MM.1S (cell line): ENCODE results near the gene FAM184A.

Experiments
- DNase-seq: peaks from one replicate; pipeline ENCODE4 v3.0.0-alpha.2; 2015
- H2AFZ ChIP-seq: fragments of 300-600 bp; sonication (generic); 2 replicates; pipeline ENCODE4 v1.6.0; 2016; ENCODE audit warnings: antibody characterized with exemption, low read length
- H3F3A ChIP-seq: fragments of 300-600 bp; sonication (generic); 2 replicates; pipeline ENCODE4 v1.6.1; 2016; ENCODE audit warnings: mild to moderate bottlenecking, antibody characterized with exemption, low read length, moderate library complexity, mixed read lengths; ENCODE audit not compliant: insufficient read depth
- H3K27ac ChIP-seq: fragments of 300-600 bp; sonication (generic); 2 replicates; pipeline ENCODE4 v1.5.1; 2016; ENCODE audit warnings: mild to moderate bottlenecking, low read length
- H3K27me3 ChIP-seq: fragments of 300-600 bp; sonication (generic); replicated peaks from 2 replicates; pipeline ENCODE4 v1.6.0; 2016; ENCODE audit warnings: low read length; ENCODE audit not compliant: insufficient read depth
- H3K36me3 ChIP-seq: fragments of 300-600 bp; sonication (generic); replicated peaks from 2 replicates; pipeline ENCODE4 v1.6.1; 2016; ENCODE audit warnings: mild to moderate bottlenecking, low read length, mixed read lengths; ENCODE audit not compliant: insufficient read depth
- H3K4me1 ChIP-seq: fragments of 300-600 bp; sonication (generic); 2 replicates; pipeline ENCODE4 v1.6.1; 2016; ENCODE audit warnings: low read length, mixed read lengths
- H3K4me2 ChIP-seq: fragments of 300-600 bp; sonication (generic); 2 replicates; pipeline ENCODE4 v1.6.0; 2016; ENCODE audit warnings: low read depth, low read length
- H3K4me3 ChIP-seq: fragments of 300-600 bp; sonication (generic); 2 replicates; pipeline ENCODE4 v1.5.1; 2016; ENCODE audit warnings: low read length, mixed read lengths
- H3K79me2 ChIP-seq: fragments of 300-600 bp; sonication (generic); 2 replicates; pipeline ENCODE4 v1.6.1; 2016; ENCODE audit warnings: mixed run types, low read length, mixed read lengths
- H3K9ac ChIP-seq: fragments of 300-600 bp; sonication (generic); 2 replicates; pipeline ENCODE4 v1.6.1; 2016; ENCODE audit warnings: low read length, mixed read lengths
- H3K9me2 ChIP-seq: fragments of 300-600 bp; sonication (generic); replicated peaks from 2 replicates; pipeline ENCODE4 v1.6.1; 2016; ENCODE audit warnings: mild to moderate bottlenecking, low read length, mixed read lengths; ENCODE audit not compliant: insufficient read depth
- H3K9me3 ChIP-seq: fragments of 300-600 bp; sonication (generic); replicated peaks from 2 replicates; pipeline ENCODE4 v1.6.1; 2016; ENCODE audit warnings: mild to moderate bottlenecking, low read length, mixed read lengths; ENCODE audit not compliant: insufficient read depth
- H4K20me1 ChIP-seq: fragments of 300-600 bp; sonication (generic); 2 replicates; pipeline ENCODE4 v1.6.1; 2016; ENCODE audit warnings: mild to moderate bottlenecking, low read length, moderate library complexity, mixed read lengths; ENCODE audit not compliant: insufficient read depth
- CTCF ChIP-seq: fragments of 300-600 bp; sonication (generic); IDR thresholded peaks from 2 replicates; pipeline ENCODE4 v1.5.1; 2016; ENCODE audit warnings: antibody characterized with exemption, low read length, mixed read lengths
- EZH2 ChIP-seq: fragments of 300-600 bp; sonication (generic); optimal IDR thresholded peaks from 2 replicates; pipeline ENCODE3; 2017; ENCODE audit warnings: low read depth, mild to moderate bottlenecking, antibody characterized with exemption, low read length, mixed read lengths
- EZH2phosphoT487 ChIP-seq: fragments of 300-600 bp; sonication (generic); IDR thresholded peaks from 2 replicates; pipeline ENCODE4 v1.6.1; 2018; ENCODE audit warnings: antibody characterized with exemption, low read length

The FAM184A gene

GRCh38 chr6:119040636-119041035 is 37.8 kb downstream of the FAM184A start:
- Histone ChIP-seq H3K9ac (no peak overlapping the region), H3K4me1 (no peaks in the 10 kb centered on the region), H3K4me2 (no peak overlapping the region), H2AFZ (no peak overlapping the region), H3K36me3 (no peaks in the 10 kb centered on the region), H4K20me1 (no peaks in the 10 kb centered on the region), H3K27ac (no peak overlapping the region), H3K9me2 (no peaks in the 10 kb centered on the region), H3K4me3 (no peak overlapping the region), H3K27me3 (no peaks in the 10 kb centered on the region), H3K9me3 (no peaks in the 10 kb centered on the region), H3K79me2 (no peaks in the 10 kb centered on the region), H3F3A (no peaks in the 10 kb centered on the region)
- DNase-seq: no peak
- TF ChIP-seq EZH2 (no peak), EZH2phosphoT487 (no peak), CTCF (no peak)

GRCh38 chr6:119040229-119040628 is 38.2 kb downstream of the FAM184A start:
- no peaks in the 10 kb centered on the region for H3K4me1 ChIP-seq
- no peak overlapping the region for H3K4me2 ChIP-seq
- H3K9ac ChIP-seq: no peak overlapping the region
- no peaks in the 10 kb centered on the region for H3K36me3 ChIP-seq
- no peaks in the 10 kb centered on the region for H3K27me3 ChIP-seq
- H3K4me3 ChIP-seq: no peak overlapping the region
- no peak overlapping the region for H2AFZ ChIP-seq
- no peaks in the 10 kb centered on the region for H3K79me2 ChIP-seq
- no peaks in the 10 kb centered on the region for H4K20me1 ChIP-seq
- no peak overlapping the region for H3K27ac ChIP-seq
- no peaks in the 10 kb centered on the region for H3K9me2 ChIP-seq
- no peak for TF ChIP-seq EZH2phosphoT487
- TF ChIP-seq CTCF: no peak
- no peak for DNase-seq
- H3K9me3 ChIP-seq: no peaks in the 10 kb centered on the region
- H3F3A ChIP-seq: no peaks in the 10 kb centered on the region

- Histone ChIP-seq H3K9ac (no peak overlapping the region), H4K20me1 (no peaks in the 10 kb centered on the region), H3K79me2 (no peaks in the 10 kb centered on the region), H3K4me3 (no peak overlapping the region), H3K4me1 (no peaks in the 10 kb centered on the region), H3K27ac (no peak overlapping the region), H3K36me3 (no peaks in the 10 kb centered on the region), H3K27me3 (no peaks in the 10 kb centered on the region), H3K4me2 (no peak overlapping the region), H3F3A (no peaks in the 10 kb centered on the region), H3K9me2 (no peaks in the 10 kb centered on the region), H3K9me3 (no peaks in the 10 kb centered on the region), H2AFZ (no peak overlapping the region)
- DNase-seq: no peak
- TF ChIP-seq EZH2phosphoT487 (no peak), CTCF (no peak), EZH2 (no peak)
Observed at GRCh38 chr6:119037941-119038623, 40.4 kb downstream of the FAM184A start.
